BLaER1 (cell line): ENCODE measurements around the gene TNK1.

Experiments
- H3K27ac ChIP-seq: shearing (Covaris generic); formaldehyde crosslinking; 2 replicates; pipeline ENCODE4 v1.8.1; 2022
- H3K27me3 ChIP-seq: shearing (Covaris generic); formaldehyde crosslinking; 2 replicates; pipeline ENCODE4 v1.8.1; 2022
- H3K36me3 ChIP-seq: shearing (Covaris generic); formaldehyde crosslinking; 2 replicates; pipeline ENCODE4 v1.8.1; 2022
- H3K4me1 ChIP-seq: shearing (Covaris generic); formaldehyde crosslinking; 2 replicates; pipeline ENCODE4 v1.8.1; 2022
- H3K4me2 ChIP-seq: shearing (Covaris generic); formaldehyde crosslinking; 2 replicates; pipeline ENCODE4 v1.8.1; 2022
- H3K4me3 ChIP-seq: shearing (Covaris generic); formaldehyde crosslinking; 2 replicates; pipeline ENCODE4 v1.8.1; 2022
- H3K9ac ChIP-seq: shearing (Covaris generic); formaldehyde crosslinking; 2 replicates; pipeline ENCODE4 v1.8.1; 2022
- H3K9me3 ChIP-seq: shearing (Covaris generic); formaldehyde crosslinking; 2 replicates; pipeline ENCODE4 v1.8.1; 2022
- H4K20me1 ChIP-seq: shearing (Covaris generic); formaldehyde crosslinking; 2 replicates; pipeline ENCODE4 v1.8.1; 2022
- Cebpa-rat ChIP-seq: shearing (Covaris generic); IDR thresholded peaks from 2 replicates; pipeline ENCODE4 v1.8.1; 2022

The TNK1 gene

DNA sequence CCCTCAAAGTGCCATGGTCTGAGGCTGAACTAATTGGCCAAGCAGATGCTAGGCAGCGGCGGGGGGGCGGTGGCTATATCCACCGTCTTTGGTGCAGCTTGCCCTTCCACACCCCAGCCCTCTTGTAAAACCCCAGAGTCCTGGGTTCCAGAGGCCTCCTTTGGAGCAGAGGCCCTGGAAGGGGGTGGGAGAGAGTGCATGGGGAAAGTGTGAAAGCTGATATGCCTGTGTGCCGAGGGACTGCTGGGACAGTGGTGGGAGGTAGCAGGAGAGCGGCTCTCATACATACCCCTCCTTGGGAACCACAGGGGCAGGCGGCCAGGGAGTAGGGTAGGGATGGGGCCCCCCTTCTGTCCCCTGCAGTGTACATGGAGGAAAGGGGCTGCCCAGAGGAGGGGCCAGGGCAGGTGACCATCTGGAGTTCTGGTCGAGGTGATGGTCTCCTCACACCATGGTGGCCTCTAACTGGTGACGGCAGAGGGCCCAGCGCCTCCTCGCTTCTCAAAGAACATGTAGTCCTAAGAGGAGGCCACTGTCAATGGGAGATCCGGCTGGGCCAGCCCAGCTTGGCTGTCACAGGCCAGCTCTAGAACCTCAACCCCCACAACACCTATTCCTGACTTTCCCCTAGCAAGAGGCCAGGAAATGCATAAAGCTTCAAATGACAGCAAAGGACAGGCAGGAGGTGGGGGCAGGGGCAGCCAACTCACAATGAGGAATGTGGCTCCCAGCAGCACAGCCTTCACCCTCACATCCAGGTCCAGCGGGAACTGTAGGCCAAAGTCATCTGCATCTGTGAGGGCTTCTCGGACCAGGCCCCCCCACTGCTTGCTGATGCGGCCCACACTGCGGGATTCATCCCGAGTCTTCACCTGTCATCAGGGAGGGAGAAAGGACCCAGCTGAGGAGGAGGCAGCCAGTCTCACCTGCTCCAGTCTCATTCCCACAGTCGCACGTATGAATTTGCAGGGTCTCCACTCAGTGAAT, 9.3 kb downstream of the TNK1 start:
- Histone ChIP-seq H3K9ac (no peak overlapping the region), H3K27ac (no peak overlapping the region)

GRCh38 chr17:7391307-7391706, 10.4 kb downstream of the TNK1 start:
- Histone ChIP-seq H4K20me1 (peaks cover 12% of the 10 kb centered on the region; the same call in 1 of the 2 replicates), H3K9ac (no peak overlapping the region)

More for the DNA sequence above, 9.3 kb downstream of the TNK1 start:
- Histone ChIP-seq H3K4me3 (no peak overlapping the region), H3K4me2 (no peak overlapping the region), H3K9me3 (no peaks in the 10 kb centered on the region), H3K4me1 (peaks cover 34% of the 10 kb centered on the region), H3K36me3 (peaks cover 52% of the 10 kb centered on the region), H4K20me1 (peaks cover 17% of the 10 kb centered on the region; the same call in 1 of the 2 replicates), H3K27me3 (no peaks in the 10 kb centered on the region)
- no peak for TF ChIP-seq Cebpa-rat

GRCh38 chr17:7392696-7393612, 12.1 kb downstream of the TNK1 start:
- Histone ChIP-seq H3K36me3 (peaks cover 48% of the 10 kb centered on the region), H3K4me2 (peak overlapping the region; percentile 97), H3K27me3 (no peaks in the 10 kb centered on the region), H3K9me3 (no peaks in the 10 kb centered on the region), H3K27ac (peak overlapping the region; percentile 88), H4K20me1 (0 out of 2 replicates have a peak, but pooled peaks cover 7% of the 10 kb centered on the region), H3K4me3 (peak overlapping the region; percentile 90), H3K9ac (peak overlapping the region; percentile 87), H3K4me1 (peaks cover 37% of the 10 kb centered on the region)
- no peak for TF ChIP-seq Cebpa-rat

More at GRCh38 chr17:7391307-7391706, 10.4 kb downstream of the TNK1 start:
- Histone ChIP-seq H3K27ac (no peak overlapping the region), H3K4me3 (no peak overlapping the region), H3K9me3 (no peaks in the 10 kb centered on the region), H3K27me3 (no peaks in the 10 kb centered on the region), H3K4me1 (peaks cover 37% of the 10 kb centered on the region), H3K4me2 (peak overlapping the region; percentile 40), H3K36me3 (peaks cover 52% of the 10 kb centered on the region)
- TF ChIP-seq Cebpa-rat, result no peak

GRCh38 chr17:7393613-7394451, 12.9 kb downstream of the TNK1 start:
- H3K27ac ChIP-seq, result peak overlapping the region; percentile 88

DNA sequence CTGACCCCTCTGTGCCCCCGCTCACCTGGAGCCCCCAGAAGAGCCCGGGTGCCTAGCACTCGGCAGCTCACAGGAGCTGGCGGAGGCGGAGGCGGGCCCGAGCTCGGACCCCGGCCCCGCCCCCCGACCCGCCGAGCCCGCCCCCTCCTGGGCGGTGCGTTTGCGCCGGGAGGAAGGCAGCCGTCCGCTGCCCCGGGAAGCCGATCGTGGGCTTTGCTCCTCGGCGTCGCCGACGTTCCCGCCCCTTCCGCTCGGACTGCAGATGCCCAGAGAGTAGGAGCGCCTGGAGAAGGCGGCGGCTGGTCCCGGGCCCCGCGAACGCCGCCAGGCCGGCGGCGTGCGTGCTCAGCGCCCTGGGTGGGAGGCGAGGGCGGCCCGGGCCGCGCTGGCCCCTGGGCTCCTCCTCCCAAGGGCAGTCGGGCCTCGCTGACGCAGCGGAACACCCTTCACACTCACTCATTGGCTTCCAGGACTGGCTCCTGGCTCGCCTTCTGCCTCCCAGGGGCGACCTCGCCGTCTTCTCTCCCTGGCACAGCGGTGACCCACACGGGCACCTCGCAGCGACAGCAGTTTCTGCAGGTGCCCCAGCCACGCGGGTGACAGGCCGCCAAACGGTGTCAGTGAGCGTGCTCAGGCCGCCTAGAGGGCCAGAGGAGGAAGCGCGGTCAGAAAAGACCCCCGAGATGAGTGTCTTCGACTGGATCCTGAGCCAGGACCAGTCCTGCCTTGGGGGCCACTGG, 13.7 kb downstream of the TNK1 start, which contains the start of gene PLSCR3:
Gene PLSCR3, minus strand, starts transcription at position 74 of the 740 bp plus-strand sequence. CDS start 415 bp downstream, outside the sequence.
- Histone ChIP-seq H3K9ac (peak within 1 kb of the TSS; percentile 87), H4K20me1 (no peaks in the 10 kb centered on the region), H3K4me3 (peak within 1 kb of the TSS; percentile 90), H3K4me1 (peaks cover 26% of the 10 kb centered on the region), H3K9me3 (no peaks in the 10 kb centered on the region), H3K36me3 (peaks cover 32% of the 10 kb centered on the region), H3K4me2 (peak within 1 kb of the TSS; percentile 97), H3K27me3 (no peaks in the 10 kb centered on the region), H3K27ac (peak within 1 kb of the TSS; percentile 88)
- no peak for TF ChIP-seq Cebpa-rat

More at GRCh38 chr17:7393613-7394451, 12.9 kb downstream of the TNK1 start:
- H3K9ac ChIP-seq, result peak overlapping the region; percentile 87
- H3K4me2 ChIP-seq, result peak overlapping the region; percentile 97
- 0 out of 2 replicates have a peak, but pooled peaks cover 4% of the 10 kb centered on the region for H4K20me1 ChIP-seq
- H3K36me3 ChIP-seq, result peaks cover 40% of the 10 kb centered on the region
- H3K4me1 ChIP-seq, result peaks cover 32% of the 10 kb centered on the region
- H3K9me3 ChIP-seq, result no peaks in the 10 kb centered on the region
- H3K4me3 ChIP-seq, result peak overlapping the region; percentile 90
- no peaks in the 10 kb centered on the region for H3K27me3 ChIP-seq
- no peak for TF ChIP-seq Cebpa-rat

DNA sequence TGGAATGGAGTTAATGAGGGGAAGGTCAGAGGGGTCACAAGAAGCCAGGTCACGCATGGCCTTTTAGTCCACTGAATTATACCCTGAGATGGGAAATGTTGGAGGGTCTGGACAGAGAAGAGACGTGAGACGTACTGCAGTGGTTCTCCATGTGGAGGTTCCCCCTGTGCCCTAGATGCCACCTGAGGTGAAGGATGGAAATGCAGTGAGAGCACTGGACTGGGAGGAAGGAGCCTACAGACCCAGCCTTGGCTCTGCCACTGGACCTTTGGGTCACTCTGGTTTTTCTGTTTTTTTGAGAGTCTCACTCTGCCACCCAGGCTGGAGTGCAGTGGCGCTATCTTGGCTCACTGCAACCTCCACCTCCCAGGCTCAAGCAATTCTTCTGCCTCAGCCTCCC, 15.3 kb downstream of the TNK1 start:
- TF ChIP-seq Cebpa-rat, result no peak
- H3K4me2 ChIP-seq, result no peak overlapping the region
- peaks cover 23% of the 10 kb centered on the region for H3K4me1 ChIP-seq
- H3K9ac ChIP-seq, result no peak overlapping the region
- H3K27me3 ChIP-seq, result no peaks in the 10 kb centered on the region
- no peaks in the 10 kb centered on the region for H4K20me1 ChIP-seq
- peaks cover 16% of the 10 kb centered on the region for H3K36me3 ChIP-seq
- no peak overlapping the region for H3K4me3 ChIP-seq
- H3K9me3 ChIP-seq, result no peaks in the 10 kb centered on the region
- no peak overlapping the region for H3K27ac ChIP-seq

- H3K9ac ChIP-seq, result no peak overlapping the region
- H3K4me1 ChIP-seq, result peaks cover 18% of the 10 kb centered on the region
- H3K36me3 ChIP-seq, result no peaks in the 10 kb centered on the region
- H4K20me1 ChIP-seq, result peaks cover 8% of the 10 kb centered on the region; the same call in 1 of the 2 replicates
- TF ChIP-seq Cebpa-rat, result no peak
- no peak overlapping the region for H3K4me3 ChIP-seq
- no peak overlapping the region for H3K27ac ChIP-seq
- no peaks in the 10 kb centered on the region for H3K9me3 ChIP-seq
- no peaks in the 10 kb centered on the region for H3K27me3 ChIP-seq
- H3K4me2 ChIP-seq, result no peak overlapping the region
Measured at GRCh38 chr17:7398612-7399011, 17.7 kb downstream of the TNK1 start.

GRCh38 chr17:7403043-7403726, 22.3 kb downstream of the TNK1 start:
- peak overlapping the region; percentile 84 for H3K4me2 ChIP-seq
- no peak for TF ChIP-seq Cebpa-rat

More at GRCh38 chr17:7403043-7403726, 22.3 kb downstream of the TNK1 start:
- H3K9me3 ChIP-seq, result no peaks in the 10 kb centered on the region
- H3K36me3 ChIP-seq, result peaks cover under 1% of the 10 kb centered on the region; the same call in 1 of the 2 replicates
- H3K27me3 ChIP-seq, result no peaks in the 10 kb centered on the region
- peaks cover 8% of the 10 kb centered on the region; the same call in 1 of the 2 replicates for H4K20me1 ChIP-seq
- H3K9ac ChIP-seq, result peak overlapping the region; percentile 84
- H3K27ac ChIP-seq, result peak overlapping the region; percentile 82
- peaks cover 30% of the 10 kb centered on the region for H3K4me1 ChIP-seq
- peak overlapping the region; percentile 79 for H3K4me3 ChIP-seq
